Raji (cell line): ENCODE data around the gene CYYR1.

ENCODE experiments used
- POLR2A ChIP-seq: IDR thresholded peaks from 2 replicates; pipeline ENCODE4 v1.6.1; 2011; ENCODE audit warnings: low read depth, low read length, control low read depth; ENCODE audit not compliant: insufficient read depth

Gene CYYR1

DNA sequence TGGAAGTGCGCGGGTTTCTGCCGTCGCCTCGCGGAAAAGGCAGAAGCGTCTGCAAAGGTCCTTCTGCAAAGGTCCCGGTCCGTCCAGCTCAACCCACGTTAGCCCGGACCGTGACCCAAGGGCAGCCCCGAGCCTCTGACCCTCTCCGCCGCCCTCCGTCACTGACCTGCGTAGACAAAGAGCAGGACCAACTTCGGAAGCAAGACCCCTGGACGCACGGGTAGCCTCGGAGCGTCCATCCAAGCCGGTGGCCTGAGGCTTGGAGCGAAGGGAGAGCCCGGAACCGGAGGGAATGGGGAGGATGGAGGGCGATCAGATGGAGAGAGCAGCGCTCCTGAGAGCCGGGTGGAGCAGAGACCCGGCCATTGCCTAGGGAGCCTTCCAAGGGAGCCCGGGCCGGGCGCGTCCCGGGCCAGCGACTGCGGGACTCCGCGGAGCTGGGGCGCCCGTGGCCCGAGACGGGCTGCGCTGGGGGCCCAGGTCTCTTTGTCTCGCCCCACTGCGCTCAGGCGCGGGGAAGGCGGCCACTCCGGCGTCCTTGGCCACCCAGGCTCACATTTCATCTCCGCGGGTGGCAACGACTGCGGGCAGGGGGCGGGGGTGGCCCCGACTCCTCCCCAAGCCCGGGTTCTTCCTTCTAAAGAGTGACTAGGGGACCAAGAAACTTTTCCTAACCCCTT is at the start of gene CYYR1:
Gene CYYR1 (minus strand): TSS at position 585 of the 680 bp plus-strand sequence. CDS start 346 bp downstream, at position 239.
- no peak for TF ChIP-seq POLR2A

DNA sequence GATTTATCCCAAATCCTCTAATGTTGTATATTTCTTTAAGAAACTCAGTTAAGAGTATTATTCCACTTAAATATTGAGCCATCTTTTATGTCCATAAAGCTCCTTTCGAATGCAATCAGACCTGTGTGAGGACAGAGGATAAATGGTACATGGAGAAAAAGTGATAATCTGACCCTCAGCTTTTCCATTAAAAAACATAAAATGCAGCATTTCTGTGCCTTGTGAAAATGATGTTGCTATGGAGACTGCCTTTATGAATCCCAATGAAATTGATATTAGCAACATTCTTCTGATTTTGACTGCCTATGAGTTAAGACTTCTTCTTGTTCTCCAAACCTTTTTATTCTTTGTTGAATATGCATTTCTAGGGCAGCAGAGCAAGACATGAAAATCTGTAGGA is 44.1 kb upstream of the CYYR1 start:
- no peak for TF ChIP-seq POLR2A

DNA sequence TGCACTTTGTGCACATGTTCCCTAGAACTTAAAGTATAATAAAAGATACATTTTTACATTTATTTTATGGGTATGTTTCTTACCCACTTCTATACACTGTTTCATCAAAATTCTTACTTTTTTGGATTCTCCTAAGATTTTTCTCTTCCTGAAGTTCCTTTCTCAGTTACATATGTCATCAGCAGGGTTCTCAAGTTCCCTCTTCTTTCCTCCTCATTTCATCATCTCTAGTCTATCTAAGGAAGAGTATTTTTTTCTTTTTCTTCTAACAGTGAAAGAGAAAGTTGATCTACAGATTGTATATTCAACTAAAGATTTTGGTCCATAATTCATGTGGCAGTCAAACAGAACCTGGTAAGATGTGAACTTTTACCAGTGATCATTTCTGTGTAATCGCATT is 41.2 kb upstream of the CYYR1 start:
- TF ChIP-seq POLR2A, result no peak

DNA sequence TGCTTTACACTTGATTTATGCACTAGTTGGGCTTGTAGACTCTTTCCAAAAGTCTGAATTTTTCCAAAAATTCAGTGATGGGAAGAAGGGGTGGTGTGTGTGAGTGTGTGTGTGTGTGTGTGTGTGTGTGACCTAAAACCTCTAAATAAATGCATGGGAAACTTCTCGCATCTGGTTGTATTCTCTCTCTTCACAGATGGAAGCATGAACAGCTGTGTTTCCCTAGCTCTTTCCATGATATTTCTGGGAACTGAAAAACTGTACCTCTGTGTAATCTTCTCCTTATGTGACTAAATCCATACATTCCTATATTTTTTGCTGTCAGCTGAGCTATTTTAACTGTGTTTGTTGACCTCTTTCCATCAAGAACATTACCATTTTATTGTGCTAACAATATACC is 26.2 kb upstream of the CYYR1 start:
- no peak for TF ChIP-seq POLR2A

DNA sequence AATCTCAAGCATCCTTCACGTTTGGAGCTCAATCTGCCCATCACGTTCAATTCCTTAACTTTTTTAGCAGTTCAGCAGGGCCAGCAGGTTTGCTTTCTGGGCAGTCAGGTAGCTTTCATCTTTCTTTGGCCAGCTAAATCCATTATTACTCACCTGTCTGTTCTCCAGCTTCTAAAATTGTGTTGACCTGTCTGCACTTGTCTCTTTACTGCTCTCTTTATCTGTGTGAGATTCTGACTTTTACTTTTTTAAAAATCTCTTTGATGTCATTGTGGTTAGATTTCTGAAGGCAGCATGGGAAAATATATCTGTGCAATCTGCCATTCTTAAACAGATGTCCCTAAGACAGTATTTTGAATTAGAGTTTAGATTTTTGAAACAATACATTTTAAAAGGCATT is 24.9 kb upstream of the CYYR1 start:
- TF ChIP-seq POLR2A, result no peak

DNA sequence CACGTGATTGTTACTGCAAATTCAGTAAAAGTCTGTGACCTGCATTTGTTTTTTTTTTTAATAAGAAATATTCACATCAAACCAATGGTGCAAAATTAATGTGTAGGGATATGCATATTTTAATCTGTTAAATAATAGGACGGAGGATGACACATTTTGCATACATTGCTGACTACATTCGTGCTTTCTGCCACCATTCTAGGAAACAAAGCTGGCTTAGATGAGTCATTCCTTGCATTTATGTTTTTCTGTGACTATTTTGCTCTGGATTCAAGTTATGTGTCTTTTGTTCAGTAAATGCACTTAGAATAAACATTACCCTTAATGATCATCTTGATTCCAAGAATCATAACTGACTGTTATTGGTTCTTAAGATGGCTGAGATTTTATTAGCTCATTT is 23.9 kb upstream of the CYYR1 start:
- TF ChIP-seq POLR2A, result no peak

DNA sequence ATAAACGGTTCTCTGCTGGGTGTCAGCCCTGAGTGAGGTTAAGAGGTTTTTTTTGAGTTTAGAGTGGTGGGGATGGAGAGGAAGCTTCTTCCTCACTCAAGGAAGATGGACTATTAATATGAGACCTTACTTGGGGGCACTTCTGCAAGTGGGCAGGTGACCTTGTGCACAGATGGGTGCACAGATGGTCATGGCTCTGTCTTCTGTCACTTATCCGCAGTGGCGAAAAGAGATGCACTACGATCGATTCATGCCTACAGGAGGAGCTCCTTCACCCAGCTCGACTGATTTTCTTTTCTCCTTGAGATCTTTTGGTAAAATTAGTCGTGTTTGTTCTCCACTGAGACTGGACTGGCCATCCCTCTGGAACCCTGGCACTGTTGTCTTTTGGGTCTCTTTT is 22.9 kb upstream of the CYYR1 start:
- TF ChIP-seq POLR2A, result no peak

DNA sequence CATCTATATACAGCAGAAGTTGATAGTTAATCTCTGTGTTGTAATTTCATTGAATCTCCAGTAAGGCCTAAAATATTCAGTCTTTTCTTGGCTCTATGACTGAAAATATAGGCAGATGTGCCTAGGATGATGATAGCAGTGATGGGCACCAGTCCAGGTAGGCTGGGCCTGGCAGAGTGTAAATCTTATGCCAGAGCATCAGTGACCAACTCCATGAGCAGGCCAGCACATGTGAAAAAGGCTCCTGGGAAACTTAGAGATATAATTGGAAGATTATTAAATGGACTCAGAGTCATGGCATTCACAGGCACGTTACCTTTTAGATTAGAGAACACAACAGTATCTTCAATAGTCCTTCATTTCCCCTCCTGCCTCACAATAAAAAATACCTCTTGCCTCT is 20.7 kb upstream of the CYYR1 start:
- no peak for TF ChIP-seq POLR2A

DNA sequence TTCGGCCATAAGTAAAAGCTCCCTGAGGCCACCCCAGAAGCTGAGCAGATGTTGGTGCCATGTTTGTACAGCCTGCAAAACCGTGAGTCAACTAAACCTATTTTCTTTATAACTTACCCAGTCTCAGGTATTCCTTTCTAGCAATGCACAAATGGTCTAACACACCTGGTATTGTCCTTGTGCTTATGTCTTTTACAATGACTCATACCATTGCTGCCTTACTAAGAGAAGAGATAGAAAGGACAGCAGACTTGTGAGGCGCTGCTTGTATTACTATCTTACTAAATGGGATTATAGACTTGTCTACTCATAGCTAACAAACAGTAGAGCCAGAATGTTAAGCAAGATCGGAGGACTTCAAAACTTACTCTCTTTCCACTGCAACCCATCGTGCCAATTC is 18.5 kb upstream of the CYYR1 start:
- TF ChIP-seq POLR2A, result no peak

DNA sequence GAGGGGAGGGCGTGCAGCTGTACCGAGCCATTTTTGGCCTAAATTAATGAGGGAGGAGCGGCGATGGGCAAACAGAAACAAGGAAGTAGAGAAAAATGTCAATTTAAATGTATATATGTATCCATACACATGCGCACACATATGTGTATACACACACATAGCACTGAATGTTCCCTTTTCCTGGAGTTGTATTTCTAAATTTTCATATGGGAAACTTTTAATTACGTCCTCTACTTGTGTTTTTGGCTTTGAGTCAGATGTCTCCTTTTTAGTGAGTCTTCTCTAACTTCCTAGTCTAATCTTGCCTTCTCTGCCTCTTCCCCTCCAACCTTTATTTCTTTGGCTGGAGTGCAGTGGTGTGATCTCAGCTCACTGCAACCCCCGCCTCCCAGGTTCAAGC is 15.4 kb upstream of the CYYR1 start:
- no peak for TF ChIP-seq POLR2A

DNA sequence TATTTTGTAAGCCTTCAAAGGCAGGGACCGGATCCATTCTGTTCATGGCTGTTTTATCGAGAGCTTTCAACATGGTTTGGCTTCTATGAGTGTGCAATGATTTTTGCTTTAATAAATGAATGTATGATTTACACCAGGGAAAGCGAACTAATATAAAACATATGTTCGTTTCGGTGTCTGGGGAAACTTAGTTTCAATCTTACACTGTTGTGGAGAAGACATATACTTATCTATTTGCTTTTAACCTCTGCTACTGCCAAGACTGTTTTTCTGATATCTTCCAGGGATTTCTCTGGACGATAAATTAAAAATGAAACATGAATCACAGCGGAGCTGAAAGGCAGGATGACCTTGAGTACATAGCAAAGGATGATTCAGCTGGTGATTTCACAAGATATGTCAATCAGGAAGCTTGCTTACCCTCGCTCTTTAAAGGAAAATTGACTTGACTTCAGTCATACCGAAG is 14.7 kb upstream of the CYYR1 start:
- no peak for TF ChIP-seq POLR2A

DNA sequence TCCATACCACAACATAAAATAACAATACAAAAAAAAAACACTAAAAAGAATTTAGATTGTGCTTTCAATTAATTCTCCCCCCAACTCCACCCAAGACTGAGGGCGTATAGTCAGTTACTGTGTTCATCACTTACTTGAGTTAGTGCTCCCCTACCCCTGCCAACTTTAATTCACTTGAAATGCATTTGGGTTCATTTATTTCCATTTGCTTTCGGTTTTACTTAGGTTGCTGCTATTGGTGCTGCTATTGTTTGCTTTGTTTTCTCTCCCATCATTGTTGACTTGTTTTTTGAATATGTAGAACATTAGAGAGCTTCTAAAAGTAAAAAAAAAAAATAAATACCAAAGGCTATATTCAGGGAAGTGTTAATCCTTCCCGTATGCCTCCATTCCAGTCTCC is 10.7 kb upstream of the CYYR1 start:
- no peak for TF ChIP-seq POLR2A

DNA sequence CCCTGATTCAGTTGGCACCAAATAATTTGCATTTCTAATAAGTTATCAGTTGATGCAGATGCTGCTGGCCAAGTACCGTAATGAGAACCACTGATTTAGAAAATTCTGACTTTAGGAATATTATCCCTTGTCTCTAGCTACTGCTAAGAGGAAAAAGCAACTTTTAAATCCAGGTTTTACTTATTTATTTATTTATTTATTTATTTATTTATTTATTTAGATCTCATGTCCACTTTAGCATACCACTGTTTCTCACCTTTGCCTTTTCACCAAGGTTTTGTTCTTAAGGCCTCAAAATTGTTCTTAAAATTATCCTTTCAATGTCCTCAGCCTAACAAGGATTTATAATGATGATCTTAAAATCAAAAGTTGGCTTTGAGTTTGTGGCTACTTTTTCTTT is 8.7 kb upstream of the CYYR1 start:
- TF ChIP-seq POLR2A, result no peak

DNA sequence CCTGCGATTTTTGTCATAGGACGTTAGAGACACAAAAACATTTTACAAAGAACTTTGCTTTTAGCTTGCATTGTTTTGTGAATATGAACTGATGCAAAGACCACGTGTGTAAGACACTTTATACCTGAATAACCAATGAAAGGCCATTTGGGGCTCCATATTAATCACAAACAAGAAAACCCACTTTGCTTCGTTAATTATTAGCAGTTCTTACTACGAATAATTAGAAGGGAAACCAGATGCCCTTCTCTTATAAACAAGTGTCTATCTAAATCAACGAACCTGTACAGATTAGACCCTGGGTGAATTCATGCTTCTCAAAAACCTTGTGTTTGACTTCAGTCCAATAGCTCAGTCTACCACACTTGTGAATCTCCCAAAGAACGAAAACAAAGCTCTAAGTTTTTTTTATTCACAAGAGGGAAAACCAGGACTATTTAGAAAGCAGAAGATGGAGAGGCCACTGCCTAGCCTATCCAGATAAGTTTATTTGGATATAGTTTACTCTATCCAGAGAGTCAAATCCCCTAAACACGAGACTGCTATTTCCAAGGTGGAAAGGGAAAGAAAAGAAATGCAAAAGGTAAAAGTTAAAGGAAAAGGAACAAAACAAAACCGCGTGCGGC is 897 bp downstream of the CYYR1 start:
- no peak for TF ChIP-seq POLR2A

DNA sequence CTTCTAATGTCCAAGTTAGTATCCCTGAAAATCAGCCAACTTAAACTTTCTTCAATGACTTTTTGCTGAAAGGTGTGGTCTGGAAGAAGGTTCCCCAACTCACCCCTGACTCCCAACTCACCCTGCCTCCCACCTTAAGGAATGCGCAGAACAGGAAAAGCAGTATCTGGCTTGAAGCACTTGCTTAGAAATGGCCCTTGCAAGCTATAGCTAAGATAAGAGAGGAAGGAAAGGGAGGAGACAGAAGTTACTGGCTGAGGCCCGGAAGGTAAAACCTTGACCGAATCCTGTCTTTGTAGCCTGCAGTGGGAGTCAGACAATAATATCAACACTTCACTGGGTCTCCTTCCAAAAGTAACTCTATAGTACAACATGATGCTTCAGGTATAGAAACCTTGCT is 2.9 kb downstream of the CYYR1 start:
- no peak for TF ChIP-seq POLR2A

DNA sequence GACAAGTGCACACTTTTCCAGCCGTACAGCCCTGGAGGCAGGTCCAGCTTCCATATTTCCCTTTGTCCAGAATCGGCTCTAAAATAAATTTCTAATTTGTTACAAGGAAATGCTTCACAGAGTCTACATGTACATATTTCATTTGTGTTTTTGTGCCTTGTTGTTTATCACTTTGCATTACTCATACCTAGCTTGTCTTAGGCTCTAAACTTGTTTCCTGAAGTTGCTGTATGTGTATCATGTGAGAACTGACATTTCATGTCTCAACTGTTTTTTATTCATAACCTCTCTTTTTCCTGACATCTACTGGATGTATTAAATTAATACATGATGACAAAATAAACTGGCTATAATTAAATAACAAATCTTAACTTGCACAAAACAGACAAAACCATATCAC is 7.5 kb downstream of the CYYR1 start:
- no peak for TF ChIP-seq POLR2A

DNA sequence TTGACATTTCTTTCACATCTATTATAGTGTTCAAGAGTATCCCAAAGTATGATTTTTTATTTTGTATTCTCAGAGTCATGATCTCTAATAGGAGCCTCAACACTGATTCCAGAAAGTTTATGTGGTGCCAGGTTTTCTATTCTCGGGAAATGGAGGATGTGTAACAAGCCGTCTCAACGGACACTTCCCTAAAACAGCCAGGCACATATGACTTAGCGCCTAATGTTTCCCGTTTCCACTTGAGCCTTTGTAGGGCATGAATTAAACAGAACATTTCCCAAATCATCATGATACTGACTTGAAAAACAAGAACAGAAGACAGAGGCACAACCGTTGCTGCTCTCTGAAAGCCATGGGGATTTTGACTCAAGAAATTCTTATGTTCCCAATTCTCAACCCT is 8.0 kb downstream of the CYYR1 start:
- TF ChIP-seq POLR2A, result no peak
